ENCODE data around the gene TRIM2. TPM values are rescaled to one million over a fixed set of nuclear protein-coding genes. Genes with fewer than 3 reads are reported as not detected.
A peak's percentile ranks its signal among the peaks of the same experiment; 100 is the strongest.

Gene TRIM2
- total RNA-seq, 1 donor, result 38.0 TPM

GRCh38 chr4:153221783-153222706 lies 17.8 kb downstream of the TRIM2 start:
- peak overlapping the region; percentile 73 for H3K4me3 ChIP-seq (ENCODE audit: low read depth, low read length)
- no peak for TF ChIP-seq CTCF (IDR thresholded peaks at IDR 0.05; ENCODE audit: insufficient read depth, low read depth, low read length)
- DNase-seq (ENCODE audit: low read depth), result peak; percentile 87

- TF ChIP-seq CTCF (IDR thresholded peaks at IDR 0.05; ENCODE audit: insufficient read depth, low read depth, low read length), result no peak
- peak overlapping the region; percentile 73 for H3K4me3 ChIP-seq (ENCODE audit: low read depth, low read length)
- peak; percentile 70 for DNase-seq (ENCODE audit: low read depth)
These were observed 18.6 kb downstream of the TRIM2 start for GRCh38 chr4:153222707-153223426.

GRCh38 chr4:153223427-153223801 lies 19.2 kb downstream of the TRIM2 start:
- peak overlapping the region; percentile 73 for H3K4me3 ChIP-seq (ENCODE audit: low read depth, low read length)
- peak; percentile 50 for DNase-seq (ENCODE audit: low read depth)
- TF ChIP-seq CTCF (IDR thresholded peaks at IDR 0.05; ENCODE audit: insufficient read depth, low read depth, low read length), result no peak

- H3K4me3 ChIP-seq (ENCODE audit: low read depth, low read length), result peak overlapping the region; percentile 73
- no peak for TF ChIP-seq CTCF (IDR thresholded peaks at IDR 0.05; ENCODE audit: insufficient read depth, low read depth, low read length)
- DNase-seq (ENCODE audit: low read depth), result no peak
These were observed 19.7 kb downstream of the TRIM2 start for GRCh38 chr4:153223930-153224329.

- TF ChIP-seq CTCF (IDR thresholded peaks at IDR 0.05; ENCODE audit: insufficient read depth, low read depth, low read length), result no peak
- no peak for DNase-seq (ENCODE audit: low read depth)
- H3K4me3 ChIP-seq (ENCODE audit: low read depth, low read length), result no peak overlapping the region
These were observed 20.2 kb downstream of the TRIM2 start for GRCh38 chr4:153224474-153224873.

GRCh38 chr4:153227469-153228075 lies 23.3 kb downstream of the TRIM2 start:
- TF ChIP-seq CTCF (IDR thresholded peaks at IDR 0.05; ENCODE audit: insufficient read depth, low read depth, low read length), result no peak

More at GRCh38 chr4:153227469-153228075, 23.3 kb downstream of the TRIM2 start:
- no peak overlapping the region for H3K4me3 ChIP-seq (ENCODE audit: low read depth, low read length)
- DNase-seq (ENCODE audit: low read depth), result no peak

All from fibroblast of villous mesenchyme (primary cell).